ENCODE data around the gene ASB9.

DNA sequence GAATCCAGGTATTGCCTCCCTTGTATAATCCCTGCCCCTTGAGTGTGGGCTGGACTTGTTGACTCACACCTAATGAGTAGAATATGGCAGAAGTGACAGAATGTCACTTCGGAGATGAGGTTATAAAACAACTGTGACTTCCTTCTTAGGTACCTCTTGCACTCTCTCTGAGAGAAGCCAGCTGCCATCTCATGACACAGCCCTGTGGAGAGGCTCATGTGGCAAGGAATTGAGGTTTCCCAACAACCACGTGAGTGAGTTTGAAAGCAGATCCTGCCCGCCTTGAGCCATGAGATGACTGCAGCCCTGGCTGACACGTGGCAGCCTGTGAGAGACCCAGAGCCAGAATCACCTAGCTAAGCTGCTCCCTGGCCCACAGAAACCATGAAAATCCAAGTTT, 32.0 kb upstream of the ASB9 start:
- TF ChIP-seq, protein P1, sequence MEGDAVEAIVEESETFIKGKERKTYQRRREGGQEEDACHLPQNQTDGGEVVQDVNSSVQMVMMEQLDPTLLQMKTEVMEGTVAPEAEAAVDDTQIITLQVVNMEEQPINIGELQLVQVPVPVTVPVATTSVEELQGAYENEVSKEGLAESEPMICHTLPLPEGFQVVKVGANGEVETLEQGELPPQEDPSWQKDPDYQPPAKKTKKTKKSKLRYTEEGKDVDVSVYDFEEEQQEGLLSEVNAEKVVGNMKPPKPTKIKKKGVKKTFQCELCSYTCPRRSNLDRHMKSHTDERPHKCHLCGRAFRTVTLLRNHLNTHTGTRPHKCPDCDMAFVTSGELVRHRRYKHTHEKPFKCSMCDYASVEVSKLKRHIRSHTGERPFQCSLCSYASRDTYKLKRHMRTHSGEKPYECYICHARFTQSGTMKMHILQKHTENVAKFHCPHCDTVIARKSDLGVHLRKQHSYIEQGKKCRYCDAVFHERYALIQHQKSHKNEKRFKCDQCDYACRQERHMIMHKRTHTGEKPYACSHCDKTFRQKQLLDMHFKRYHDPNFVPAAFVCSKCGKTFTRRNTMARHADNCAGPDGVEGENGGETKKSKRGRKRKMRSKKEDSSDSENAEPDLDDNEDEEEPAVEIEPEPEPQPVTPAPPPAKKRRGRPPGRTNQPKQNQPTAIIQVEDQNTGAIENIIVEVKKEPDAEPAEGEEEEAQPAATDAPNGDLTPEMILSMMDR (IDR thresholded peaks at IDR 0.05; ENCODE audit: low read depth, low read length): no peak
- TF ChIP-seq EZH2phosphoT487 (IDR thresholded peaks at IDR 0.05; ENCODE audit: low read depth): no peak
